MCF 10A (cell line): ENCODE measurements around the gene NYAP1. TPM values are rescaled to one million over a fixed set of nuclear protein-coding genes. Genes with fewer than 3 reads are reported as not detected.
"Not testable (repeated sequence)": the region's sequence is repeated elsewhere in the genome, so short reads cannot be mapped to it uniquely, and the experiment has no call there.

Experiments
- BruUV-seq: library from RNA; stranded (reverse); fragments of 400-500 nt; replicated peaks from 2 replicates; lab custom pipeline; 2021; lab: Mats Ljungman, UMichigan
- CTCF ChIA-PET: fragments of 300-600 bp; sonication (Branson Sonifier 250); formaldehyde crosslinking; extraction: SDS; loops from one replicate; lab custom pipeline; 2021; ENCODE audit warnings: antibody characterized with exemption, inconsistent platforms; lab: Yijun Ruan, JAX
- POLR2A ChIA-PET: fragments of 300-600, 350-650 bp; sonication (Branson Sonifier 250); formaldehyde crosslinking; extraction: SDS; loops from one replicate; lab custom pipeline; 2020; ENCODE audit warnings: antibody characterized with exemption, inconsistent platforms; lab: Yijun Ruan, JAX
- DNase-seq: peaks from one replicate; pipeline ENCODE4 v3.0.0-alpha.2; 2018; ENCODE audit not compliant: unreplicated experiment
- H3K27ac Mint-ChIP-seq: one replicate; pipeline ENCODE4 v1.8.0; 2022; ENCODE audit warnings: mild to moderate bottlenecking, low read depth, mixed read lengths; ENCODE audit not compliant: unreplicated experiment
- H3K27me3 Mint-ChIP-seq: one replicate; pipeline ENCODE4 v1.8.0; 2022; ENCODE audit warnings: mixed read lengths; ENCODE audit not compliant: insufficient read depth, unreplicated experiment
- H3K36me3 Mint-ChIP-seq: one replicate; pipeline ENCODE4 v1.8.0; 2022; ENCODE audit warnings: mild to moderate bottlenecking, moderate library complexity, mixed read lengths; ENCODE audit not compliant: insufficient read depth, unreplicated experiment
- H3K4me1 Mint-ChIP-seq: one replicate; pipeline ENCODE4 v1.8.0; 2022; ENCODE audit warnings: mixed read lengths; ENCODE audit not compliant: insufficient read depth, unreplicated experiment
- H3K4me3 Mint-ChIP-seq: one replicate; pipeline ENCODE4 v1.8.0; 2022; ENCODE audit warnings: mild to moderate bottlenecking, moderate library complexity, mixed read lengths; ENCODE audit not compliant: unreplicated experiment
- H3K9me3 Mint-ChIP-seq: one replicate; pipeline ENCODE4 v1.8.0; 2022; ENCODE audit warnings: mixed read lengths; ENCODE audit not compliant: unreplicated experiment
- CTCF ChIP-seq: fragments of 200-600 bp; IDR thresholded peaks from one replicate; pipeline ENCODE4 v1.8.0; 2022; ENCODE audit warnings: antibody characterized with exemption, mild to moderate bottlenecking; ENCODE audit not compliant: unreplicated experiment
- intact Hi-C: fragments of 100-400 bp; cut with micrococcal nuclease; formaldehyde crosslinking; loops from 2 replicates; pipeline ENCODE4 v1.14.1; 2022
- total RNA-seq: library from RNA; stranded (reverse); gene quantifications from 2 replicates; pipeline ENCODE4 v1.2.3, GENCODE V29; 2022

Gene NYAP1
- total RNA-seq, 1 experiment from 2014 or later: 0.21 TPM

- no peak overlapping the region for H3K27ac Mint-ChIP-seq
- POLR2A ChIA-PET: interaction anchor here (1.1 to 2.4 kb wide), 3 partner anchors 22 to 39 kb away, joined by 3 to 14 read pairs (median 6); partner anchors contain the start of gene AGFG2
- H3K36me3 Mint-ChIP-seq: peaks cover 11% of the 10 kb centered on the region
- H3K4me3 Mint-ChIP-seq: no peak overlapping the region
- BruUV-seq: no TSS peak
- CTCF ChIA-PET: interaction anchor here (0.6 kb wide), 3 partner anchors 147 to 1065 kb away, joined by 3 read pairs; no protein-coding TSS in a partner anchor
- no peaks in the 10 kb centered on the region for H3K9me3 Mint-ChIP-seq
- intact Hi-C loops: no loop called here
- peaks cover 15% of the 10 kb centered on the region for H3K4me1 Mint-ChIP-seq
- no peak for DNase-seq
- no peaks in the 10 kb centered on the region for H3K27me3 Mint-ChIP-seq
- no peak for TF ChIP-seq CTCF
These were observed 33.6 kb downstream of the NYAP1 start for GRCh38 chr7:100517305-100517704.

- no peak overlapping the region for H3K27ac Mint-ChIP-seq
- BruUV-seq: no TSS peak
- peaks cover 15% of the 10 kb centered on the region for H3K4me1 Mint-ChIP-seq
- H3K27me3 Mint-ChIP-seq: no peaks in the 10 kb centered on the region
- H3K9me3 Mint-ChIP-seq: no peaks in the 10 kb centered on the region
- ChIA-PET POLR2A (interaction anchor here (0.7 to 1.2 kb wide), 2 partner anchors 20 to 23 kb away, joined by 3 read pairs; no protein-coding TSS in a partner anchor), CTCF (interaction anchor here (0.6 to 0.8 kb wide), 3 partner anchors 9 to 28 kb away, joined by 3 to 4 read pairs (median 3); partner anchors contain the start of gene AGFG2)
- H3K36me3 Mint-ChIP-seq: peaks cover 11% of the 10 kb centered on the region
- intact Hi-C loops: no loop called here
- no peak for TF ChIP-seq CTCF
- no peak for DNase-seq
- H3K4me3 Mint-ChIP-seq: no peak overlapping the region
These were observed 35.9 kb downstream of the NYAP1 start for GRCh38 chr7:100519580-100519979.

- no TSS peak for BruUV-seq
- no peak for DNase-seq
- no peaks in the 10 kb centered on the region for H3K27me3 Mint-ChIP-seq
- H3K36me3 Mint-ChIP-seq: peaks cover 11% of the 10 kb centered on the region
- no peaks in the 10 kb centered on the region for H3K9me3 Mint-ChIP-seq
- H3K4me3 Mint-ChIP-seq: no peak overlapping the region
- H3K27ac Mint-ChIP-seq: no peak overlapping the region
- ChIA-PET CTCF (interaction anchor here (0.6 to 0.9 kb wide), 5 partner anchors 8 to 70 kb away, joined by 3 to 5 read pairs (median 4); partner anchors contain the start of gene AGFG2), POLR2A (interaction anchor here (0.7 to 1.2 kb wide), 2 partner anchors 20 to 22 kb away, joined by 3 read pairs; no protein-coding TSS in a partner anchor)
- peaks cover 11% of the 10 kb centered on the region for H3K4me1 Mint-ChIP-seq
- intact Hi-C loops: no loop called here
- no peak for TF ChIP-seq CTCF
These were observed 36.4 kb downstream of the NYAP1 start for GRCh38 chr7:100520138-100520537.

GRCh38 chr7:100521076-100521475 lies 37.3 kb downstream of the NYAP1 start:
- intact Hi-C loops: no loop called here
- H3K9me3 Mint-ChIP-seq: no peaks in the 10 kb centered on the region
- CTCF ChIA-PET: no interaction called here
- DNase-seq: no peak
- no peaks in the 10 kb centered on the region for H3K27me3 Mint-ChIP-seq
- no peak overlapping the region for H3K4me3 Mint-ChIP-seq
- TF ChIP-seq CTCF: no peak
- BruUV-seq: no TSS peak
- no peak overlapping the region for H3K27ac Mint-ChIP-seq
- peaks cover 6% of the 10 kb centered on the region for H3K4me1 Mint-ChIP-seq
- POLR2A ChIA-PET: no interaction called here
- peaks cover 6% of the 10 kb centered on the region for H3K36me3 Mint-ChIP-seq

DNA sequence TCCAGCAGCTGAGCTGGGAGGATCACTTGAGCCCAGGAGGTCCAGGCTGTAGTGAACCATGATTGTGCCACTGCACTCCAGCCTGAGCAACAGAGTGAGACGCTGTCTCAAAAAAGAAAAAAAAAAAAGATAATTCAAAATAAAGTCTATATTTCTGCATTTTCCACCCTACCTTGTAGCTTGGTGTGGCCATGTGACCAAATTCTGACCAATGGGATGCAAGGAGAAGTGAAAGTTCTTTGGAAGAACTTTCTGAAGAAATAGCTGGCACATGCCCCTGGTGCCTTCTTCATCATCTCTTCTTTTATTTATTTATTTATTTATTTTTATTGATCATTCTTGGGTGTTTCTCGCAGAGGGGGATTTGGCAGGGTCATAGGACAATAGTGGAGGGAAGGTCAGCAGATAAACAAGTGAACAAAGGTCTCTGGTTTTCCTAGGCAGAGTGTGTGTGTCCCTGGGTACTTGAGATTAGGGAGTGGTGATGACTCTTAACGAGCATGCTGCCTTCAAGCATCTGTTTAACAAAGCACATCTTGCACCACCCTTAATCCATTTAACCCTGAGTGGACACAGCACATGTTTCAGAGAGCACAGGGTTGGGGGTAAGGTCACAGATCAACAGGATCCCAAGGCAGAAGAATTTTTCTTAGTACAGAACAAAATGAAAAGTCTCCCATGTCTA lies 38.3 kb downstream of the NYAP1 start:
- DNase-seq, H3K4me3 Mint-ChIP-seq, BruUV-seq, H3K27me3 Mint-ChIP-seq, intact Hi-C loops, H3K9me3 Mint-ChIP-seq, H3K27ac Mint-ChIP-seq, CTCF ChIA-PET, H3K4me1 Mint-ChIP-seq, H3K36me3 Mint-ChIP-seq: not testable (repeated sequence)
- POLR2A ChIA-PET: interaction anchor here (1.2 kb wide), 1 partner anchor 13 kb away, joined by 3 read pairs; no protein-coding TSS in a partner anchor

GRCh38 chr7:100523192-100523591 lies 39.5 kb downstream of the NYAP1 start:
- H3K4me3 Mint-ChIP-seq, POLR2A ChIA-PET, H3K27ac Mint-ChIP-seq, BruUV-seq, DNase-seq, H3K36me3 Mint-ChIP-seq, H3K4me1 Mint-ChIP-seq, intact Hi-C loops, H3K27me3 Mint-ChIP-seq, CTCF ChIA-PET, H3K9me3 Mint-ChIP-seq: not testable (repeated sequence)
